GM18867 (cell line): Measurements from ENCODE around the gene FNDC5.

ENCODE experiments used
- ATAC-seq: cut with Tn5 transposase; IDR thresholded peaks from one replicate; pipeline ENCODE4 v1.9.1; 2021; ENCODE audit warnings: mild to moderate bottlenecking, moderate library complexity; ENCODE audit not compliant: unreplicated experiment

The FNDC5 gene

DNA sequence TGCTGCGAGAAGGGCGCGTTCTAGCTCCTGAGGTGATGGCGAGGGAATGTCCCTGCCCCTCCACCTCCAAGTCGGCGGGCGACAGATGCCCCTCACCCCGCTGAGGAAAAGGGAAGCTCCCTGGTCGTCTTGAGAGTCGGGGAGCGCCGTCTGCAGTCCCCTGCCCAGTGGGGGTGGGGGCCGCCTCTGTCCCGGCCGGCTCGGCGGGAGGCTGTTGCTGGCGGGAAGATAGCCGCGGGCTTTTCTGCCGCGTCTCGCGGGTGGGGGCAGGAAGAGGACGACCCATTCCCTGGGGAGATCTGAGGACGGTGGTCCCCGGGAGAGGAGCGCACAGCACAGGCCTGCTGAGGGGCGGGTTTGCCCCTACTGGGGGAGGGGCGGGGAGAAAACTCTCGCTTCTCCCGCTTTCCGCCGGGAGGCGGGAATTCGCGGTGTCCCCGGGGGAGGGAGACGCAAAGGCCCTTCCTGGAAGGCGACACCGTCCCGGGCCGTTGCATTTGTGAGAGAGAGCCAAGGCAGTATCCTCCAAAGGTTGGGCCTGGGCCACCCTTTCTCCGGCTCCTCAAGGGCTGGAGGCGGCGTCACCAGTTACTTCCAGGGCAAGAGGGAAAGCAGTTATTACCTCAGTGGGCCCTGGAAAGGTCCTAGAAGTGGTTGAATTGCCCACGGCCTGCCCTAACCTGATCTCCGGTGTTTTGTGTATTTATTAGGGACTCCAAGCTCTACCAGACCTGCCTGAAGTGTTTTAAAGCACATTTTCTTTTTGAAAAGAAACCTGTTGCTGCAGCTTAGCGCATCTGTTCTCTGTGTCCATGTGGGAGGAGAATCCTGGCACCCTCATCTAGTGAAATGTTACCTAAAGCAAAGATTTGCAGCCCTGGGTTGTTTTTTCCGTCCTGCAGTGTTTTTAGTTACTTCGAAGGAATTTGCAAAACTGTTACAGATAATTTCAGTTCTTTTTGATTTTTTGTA, 52.6 kb downstream of the FNDC5 start:
- ATAC-seq: peak; percentile 7

- peak; percentile 81 for ATAC-seq
These were observed 53.4 kb downstream of the FNDC5 start, which contains the start of the genes S100PBP and YARS1 for GRCh38 chr1:32817159-32817814. Gene S100PBP, plus strand, starts transcription at chr1:32817653. Its CDS starts 8,447 bp downstream, at chr1:32826100. Gene YARS1, minus strand, starts transcription at chr1:32817358. Its CDS starts 114 bp downstream, at chr1:32817244.

- ATAC-seq: no peak
These were observed 54.0 kb downstream of the FNDC5 start for GRCh38 chr1:32816676-32817158.

- no peak for ATAC-seq
These were observed 56.6 kb downstream of the FNDC5 start for GRCh38 chr1:32813941-32814739.
